ENCODE results near the gene TPRG1L. TPM values are rescaled to one million over a fixed set of nuclear protein-coding genes. Genes with fewer than 3 reads are reported as not detected.

Gene TPRG1L
- total RNA-seq, 1 experiment from 2014 or later: 24.0 TPM

GRCh38 chr1:3659093-3659492 lies 34.3 kb downstream of the TPRG1L start:
- Histone ChIP-seq H3K27me3 (ENCODE audit: insufficient read depth, low read length) (peaks cover 7% of the 10 kb centered on the region; the same call in 1 of the 2 replicates), H2BK15ac (ENCODE audit: low read depth, low read length) (no peak overlapping the region), H3K23me2 (ENCODE audit: insufficient read length, low read depth, low read length, poor library complexity, severe bottlenecking) (no peaks in the 10 kb centered on the region), H3K4me2 (ENCODE audit: insufficient read depth, insufficient read length, low read length) (no peak overlapping the region), H3K4ac (ENCODE audit: low read depth, low read length) (no peak overlapping the region), H2BK20ac (ENCODE audit: low read depth, low read length, poor library complexity, severe bottlenecking) (no peak overlapping the region), H3K79me2 (ENCODE audit: insufficient read depth, low read length) (no peaks in the 10 kb centered on the region), H3K9ac (ENCODE audit: extremely low read depth, insufficient read length, low read length) (no peak overlapping the region), H2BK5ac (ENCODE audit: insufficient read length, low read length) (no peak overlapping the region), H3K23ac (ENCODE audit: insufficient read length, low read depth, low read length) (no peak overlapping the region), H3K79me1 (ENCODE audit: insufficient read depth, low read depth, low read length, poor library complexity, severe bottlenecking) (no peaks in the 10 kb centered on the region), H2AFZ (ENCODE audit: low read length) (no peak overlapping the region), H3K4me1 (ENCODE audit: insufficient read depth, low read length) (no peaks in the 10 kb centered on the region), H3K14ac (ENCODE audit: insufficient read depth, low read length) (no peak overlapping the region), H3T11ph (ENCODE audit: low read length) (no peak overlapping the region), H3K18ac (ENCODE audit: insufficient read length, low read depth, low read length) (no peak overlapping the region), H4K91ac (ENCODE audit: insufficient read length, low read depth, low read length) (no peak overlapping the region), H3K56ac (ENCODE audit: insufficient read length, low read depth, low read length) (no peak overlapping the region), H4K20me1 (ENCODE audit: control insufficient read depth, insufficient read depth, insufficient read length) (no peaks in the 10 kb centered on the region), H2BK120ac (ENCODE audit: low read depth, low read length, poor library complexity, severe bottlenecking) (no peak overlapping the region), H2BK12ac (ENCODE audit: insufficient read length, low read depth, low read length) (no peak overlapping the region), H4K5ac (ENCODE audit: insufficient read length, low read depth, low read length) (no peak overlapping the region), H2AK5ac (ENCODE audit: insufficient read length, low read length) (no peak overlapping the region), H3K27ac (ENCODE audit: insufficient read length, low read depth, low read length) (no peak overlapping the region), H4K8ac (replicated peaks; ENCODE audit: insufficient read length, low read depth, low read length) (no peak overlapping the region), H3K9me3 (ENCODE audit: control insufficient read depth, low read depth, low read length) (no peaks in the 10 kb centered on the region)
- Mint-ChIP-seq H3K27me3 (ENCODE audit: low read depth) (peaks cover 73% of the 10 kb centered on the region), H3K36me3 (ENCODE audit: insufficient read depth in 1 of 3, low read depth in 3 of 3) (no peaks in the 10 kb centered on the region), H3K4me3 (no peak overlapping the region), H3K4me1 (peaks cover 12 to 17% of the 10 kb centered on the region in 2 experiments), H3K27ac (no peak overlapping the region; a peak in 1 of 7 replicates), H3K9me3 (no peaks in the 10 kb centered on the region)
- no peak for DNase-seq
- WGBS (ENCODE audit: extremely low coverage, insufficient read length, low lambda C conversion rate): no CpG with 5 or more reads among the region's 15 CpGs
- TF ChIP-seq CTCF (conservative IDR thresholded peaks at IDR 0.05): no peak

Data from H9 (cell line).